Sigmoid colon (tissue), 7 donors: ENCODE measurements around the gene ST6GALNAC2. TPM values are rescaled to one million over a fixed set of nuclear protein-coding genes. Genes with fewer than 3 reads are reported as not detected.

ENCODE experiments used
- DNase-seq: peaks from one replicate; pipeline ENCODE4 v3.0.0-alpha.2; 2019
- H3K27ac ChIP-seq, 4 donors: fragments of 200-600 bp; sonication (generic); one replicate each; pipeline ENCODE4 v1.5.1; 2016 to 2019; ENCODE audit warnings: mild to moderate bottlenecking in 1 of 4
- H3K27me3 ChIP-seq, 3 donors: fragments of 200-600 bp; sonication (generic); one replicate each; pipeline ENCODE4 v1.5.1; 2019; ENCODE audit warnings: mild to moderate bottlenecking in 1 of 3
- H3K36me3 ChIP-seq, 4 donors: fragments of 200-600 bp; sonication (generic); one replicate each; pipeline ENCODE4 v1.5.1; 2016 to 2019
- H3K4me1 ChIP-seq, 4 donors: fragments of 200-600 bp; sonication (generic); one replicate each; pipeline ENCODE4 v1.5.1; 2017 to 2019
- H3K4me3 ChIP-seq, 4 donors: fragments of 200-600 bp; sonication (generic); one replicate each; pipeline ENCODE4 v1.5.1; 2017 to 2019; ENCODE audit warnings: mild to moderate bottlenecking in 2 of 4, moderate library complexity in 1 of 4
- H3K9me3 ChIP-seq, 4 donors: fragments of 200-600 bp in 3 of 4; sonication (generic) in 3 of 4; one replicate each; pipeline versions ENCODE4 v1.5.1 to v1.6.1; 2013 to 2019
- CTCF ChIP-seq, 4 experiments: fragments of 450-650 bp in 3 of 4; fragments of 200-600 bp in 1 of 4; IDR thresholded peaks; one replicate each; pipeline ENCODE4 v1.5.1; 2016 to 2019; ENCODE audit warnings: antibody characterized with exemption in 4 of 4, mild to moderate bottlenecking in 3 of 4, moderate library complexity in 2 of 4
- EP300 ChIP-seq, 4 donors: sonication (generic); formaldehyde crosslinking; IDR thresholded peaks; one replicate each; pipeline ENCODE4 v1.6.1; 2017; ENCODE audit warnings: antibody characterized with exemption in 4 of 4
- POLR2A ChIP-seq, 2 donors: fragments of 450-650 bp; IDR thresholded peaks; one replicate each; pipeline ENCODE4 v1.6.1; 2016; ENCODE audit warnings: antibody characterized with exemption in 2 of 2, mild to moderate bottlenecking in 2 of 2, moderate library complexity in 2 of 2
- POLR2AphosphoS5 ChIP-seq, 4 donors: sonication (generic); formaldehyde crosslinking; IDR thresholded peaks; one replicate each; pipeline ENCODE4 v1.6.1; 2017; ENCODE audit warnings: antibody characterized with exemption in 4 of 4
- WGBS, 2 donors: extraction: QIAGEN DNeasy Blood & Tissue Kit; methylation state at CpG; one replicate each; pipeline ENCODE4 v1.1.7; 2013; 5-methylcytosine and 5-hydroxymethylcytosine counted together
- intact Hi-C: fragments of 100-400 bp; cut with DNase I; formaldehyde crosslinking; loops from one replicate; pipeline ENCODE4 v1.15.1; 2023
- polyA plus RNA-seq, 3 donors: library from polyadenylated mRNA; stranded (reverse); fragments of 200-250 nt; gene quantifications; one replicate each; pipeline ENCODE4 v1.2.3, GENCODE V29; 2013
- total RNA-seq, 4 donors: library from RNA; depleted of rRNA; stranded (reverse); fragments of >200 nt; gene quantifications; one replicate each; pipeline ENCODE4 v1.1.0, GENCODE V29; 2016
- donor health status: healthy with polysubstance abuse.
- donor health status: Bipolar disorder and iron deficiency.
- donor health status: healthy.

Gene ST6GALNAC2
- total and polyA plus RNA-seq, 7 donors: 3.3 to 16.4 (median 5.4) TPM

- Histone ChIP-seq H3K36me3 (no peaks in the 10 kb centered on the region), H3K27me3 (no peaks in the 10 kb centered on the region), H3K4me3 (no peak overlapping the region), H3K4me1 (no peaks in the 10 kb centered on the region), H3K9me3 (no peaks in the 10 kb centered on the region), H3K27ac (no peak overlapping the region)
- WGBS, 2 donors: 45 to 74% methylated on average over 6 of the region's 6 CpGs
- intact Hi-C loops: no loop called here
- DNase-seq: no peak
- TF ChIP-seq POLR2A (IDR thresholded peaks at IDR 0.05) (no peak), CTCF (IDR thresholded peaks at IDR 0.05) (no peak), POLR2AphosphoS5 (IDR thresholded peaks at IDR 0.05) (no peak), EP300 (IDR thresholded peaks at IDR 0.05) (no peak)
Measured at GRCh38 chr17:76630151-76630550, 44.5 kb upstream of the ST6GALNAC2 start.

- WGBS, 2 donors: 85 to 90% methylated on average over 13 of the region's 13 CpGs
- intact Hi-C loops: no loop called here
- H3K36me3 ChIP-seq: no peaks in the 10 kb centered on the region
- no peak for DNase-seq
- no peak overlapping the region for H3K27ac ChIP-seq
- TF ChIP-seq POLR2AphosphoS5 (IDR thresholded peaks at IDR 0.05) (no peak), CTCF (IDR thresholded peaks at IDR 0.05) (no peak), POLR2A (IDR thresholded peaks at IDR 0.05) (no peak), EP300 (IDR thresholded peaks at IDR 0.05) (no peak)
- H3K9me3 ChIP-seq: no peaks in the 10 kb centered on the region
- peaks cover 0 to 9% (median 4%) of the 10 kb centered on the region in 4 donors for H3K4me1 ChIP-seq
- no peak overlapping the region for H3K4me3 ChIP-seq
- no peaks in the 10 kb centered on the region for H3K27me3 ChIP-seq
Measured at GRCh38 chr17:76627510-76627909, 41.9 kb upstream of the ST6GALNAC2 start.

- TF ChIP-seq POLR2AphosphoS5 (IDR thresholded peaks at IDR 0.05) (no peak), CTCF (IDR thresholded peaks at IDR 0.05) (no peak), EP300 (IDR thresholded peaks at IDR 0.05) (no peak), POLR2A (IDR thresholded peaks at IDR 0.05) (no peak)
- Histone ChIP-seq H3K27ac (no peak overlapping the region), H3K27me3 (no peaks in the 10 kb centered on the region), H3K4me3 (no peak overlapping the region), H3K36me3 (no peaks in the 10 kb centered on the region), H3K9me3 (no peaks in the 10 kb centered on the region), H3K4me1 (peaks cover 0 to 9% (median 4%) of the 10 kb centered on the region in 4 donors)
- WGBS, 2 donors: 79 to 81% methylated on average over 11 of the region's 11 CpGs
- intact Hi-C loops: no loop called here
- no peak for DNase-seq
Measured at GRCh38 chr17:76626442-76626841, 40.8 kb upstream of the ST6GALNAC2 start.

- Histone ChIP-seq H3K9me3 (no peaks in the 10 kb centered on the region), H3K27ac (no peak overlapping the region), H3K4me1 (peaks cover 0 to 9% (median 4%) of the 10 kb centered on the region in 4 donors), H3K4me3 (no peak overlapping the region), H3K27me3 (no peaks in the 10 kb centered on the region), H3K36me3 (no peaks in the 10 kb centered on the region)
- no peak for DNase-seq
- intact Hi-C loops: no loop called here
- TF ChIP-seq CTCF (IDR thresholded peaks at IDR 0.05): no peak
- TF ChIP-seq EP300 (IDR thresholded peaks at IDR 0.05): no peak
- TF ChIP-seq POLR2A (IDR thresholded peaks at IDR 0.05): no peak
- no peak for TF ChIP-seq POLR2AphosphoS5 (IDR thresholded peaks at IDR 0.05)
- WGBS, 2 donors: 84 to 93% methylated on average over 6 of the region's 6 CpGs
Measured at GRCh38 chr17:76625496-76625895, 39.8 kb upstream of the ST6GALNAC2 start.
